ENCODE results near the gene SCRN1.

The SCRN1 gene

DNA sequence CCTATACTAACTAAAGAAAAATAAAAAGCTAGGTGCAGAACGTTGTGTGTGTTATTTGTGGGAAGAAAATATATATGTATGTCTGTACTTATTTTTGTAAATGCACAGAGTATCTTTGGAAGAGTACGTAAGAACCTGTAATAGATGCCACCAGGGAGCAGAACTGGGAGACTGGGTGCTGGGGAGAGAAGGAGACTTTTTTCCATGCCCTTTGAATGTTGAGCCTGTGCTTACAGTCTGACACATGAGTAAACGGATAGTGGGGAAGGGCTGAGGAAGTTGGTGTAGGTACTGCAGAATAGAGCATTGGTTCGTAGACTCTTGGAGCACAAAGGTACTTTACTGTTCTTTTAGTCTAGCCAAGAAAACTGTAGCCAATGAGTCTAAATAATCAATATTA is 1.3 kb upstream of the SCRN1 start:
- no peak for TF ChIP-seq TEAD4 (IDR thresholded peaks at IDR 0.05)

DNA sequence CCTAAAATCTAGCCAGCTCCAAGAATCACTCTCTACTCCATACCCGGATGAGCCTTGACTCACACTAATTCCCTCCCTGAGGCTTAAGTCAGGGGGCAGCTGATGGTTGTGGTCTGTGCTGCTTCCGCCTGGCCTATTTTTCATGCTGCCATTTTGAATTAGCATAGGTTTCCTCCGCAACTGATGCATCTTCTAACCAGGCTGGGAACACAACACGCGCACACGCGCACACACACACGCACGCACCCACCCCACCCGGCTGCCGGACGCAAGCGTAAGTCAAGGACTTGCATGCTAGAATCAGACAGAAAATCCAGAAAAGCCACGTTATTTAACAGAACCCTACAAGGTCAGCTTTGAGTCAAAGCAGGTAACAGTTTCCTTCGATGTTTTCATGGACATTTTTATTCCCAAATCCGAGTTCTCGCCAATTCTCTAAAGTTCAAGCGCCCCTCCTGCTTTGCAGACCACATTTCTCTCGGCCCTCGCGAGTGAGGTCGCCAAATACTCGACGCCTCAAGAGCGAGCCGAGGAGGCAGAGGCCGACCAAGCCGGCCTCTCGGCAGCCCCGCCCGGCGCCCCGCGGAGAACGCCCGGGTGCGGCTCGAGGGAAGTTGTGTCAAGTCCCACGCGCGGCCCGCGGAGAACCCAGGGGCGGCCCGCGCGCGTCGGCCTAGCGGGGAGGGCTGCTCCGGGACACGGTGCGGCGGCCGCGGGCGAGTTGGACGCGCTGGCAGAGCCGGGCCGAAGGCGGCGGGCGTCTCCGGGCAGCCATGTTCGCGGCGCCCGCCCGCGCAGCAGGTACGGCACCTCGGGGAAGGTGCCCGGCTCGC is 961 bp downstream of the SCRN1 start:
- TF ChIP-seq, protein P1, sequence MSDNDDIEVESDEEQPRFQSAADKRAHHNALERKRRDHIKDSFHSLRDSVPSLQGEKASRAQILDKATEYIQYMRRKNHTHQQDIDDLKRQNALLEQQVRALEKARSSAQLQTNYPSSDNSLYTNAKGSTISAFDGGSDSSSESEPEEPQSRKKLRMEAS (IDR thresholded peaks at IDR 0.05), result peak; percentile 79
- TF ChIP-seq RAD21 (IDR thresholded peaks at IDR 0.05; ENCODE audit: low read depth), result no peak
- TF ChIP-seq TCF12 (IDR thresholded peaks at IDR 0.05; ENCODE audit: low read depth), result no peak
- TF ChIP-seq NFIC (IDR thresholded peaks at IDR 0.05), result no peak
- TF ChIP-seq YY1 (IDR thresholded peaks at IDR 0.05; ENCODE audit: low read depth), result peak; percentile 44; the same call in 1 of the 2 replicates
- no peak for TF ChIP-seq EGR1 (IDR thresholded peaks at IDR 0.05)
- TF ChIP-seq, protein P2, sequence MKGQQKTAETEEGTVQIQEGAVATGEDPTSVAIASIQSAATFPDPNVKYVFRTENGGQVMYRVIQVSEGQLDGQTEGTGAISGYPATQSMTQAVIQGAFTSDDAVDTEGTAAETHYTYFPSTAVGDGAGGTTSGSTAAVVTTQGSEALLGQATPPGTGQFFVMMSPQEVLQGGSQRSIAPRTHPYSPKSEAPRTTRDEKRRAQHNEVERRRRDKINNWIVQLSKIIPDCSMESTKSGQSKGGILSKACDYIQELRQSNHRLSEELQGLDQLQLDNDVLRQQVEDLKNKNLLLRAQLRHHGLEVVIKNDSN (IDR thresholded peaks at IDR 0.05), result 0 out of 2 replicates have a peak, but pooled peaks have one; percentile 6
- no peak for TF ChIP-seq FOXM1 (IDR thresholded peaks at IDR 0.05; ENCODE audit: borderline replicate concordance, low read depth)
- TF ChIP-seq CEBPB (IDR thresholded peaks at IDR 0.05), result no peak
- TF ChIP-seq EP300 (IDR thresholded peaks at IDR 0.05; ENCODE audit: borderline replicate concordance), result no peak

DNA sequence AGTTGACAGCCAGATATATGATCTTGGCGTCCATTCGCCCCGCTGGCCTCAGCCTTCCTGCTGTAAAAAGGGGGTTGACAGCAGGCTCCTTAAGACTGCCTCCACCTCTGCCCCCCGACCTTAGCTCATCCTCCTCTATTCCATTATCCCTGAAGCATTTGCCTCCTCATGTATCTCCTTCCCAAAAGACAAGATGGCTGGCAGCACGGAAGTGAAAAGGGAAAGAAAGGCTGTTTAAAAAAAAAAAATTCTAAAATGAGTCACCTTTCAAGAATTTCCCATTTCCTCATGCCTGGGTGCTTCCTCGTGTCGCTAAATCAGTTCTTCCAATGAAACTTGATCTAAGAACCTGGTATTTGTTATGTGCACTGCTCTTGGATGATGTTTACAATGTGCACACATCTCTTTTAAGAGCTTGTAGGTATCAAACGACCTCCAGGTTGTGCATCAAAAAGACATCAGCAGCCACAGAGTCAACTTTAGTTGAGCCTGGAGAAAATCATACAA is 1.7 kb downstream of the SCRN1 start:
- TF ChIP-seq RAD21 (IDR thresholded peaks at IDR 0.05; ENCODE audit: low read depth) (no peak), YY1 (IDR thresholded peaks at IDR 0.05; ENCODE audit: low read depth) (peak; percentile 85), CEBPB (IDR thresholded peaks at IDR 0.05) (0 out of 2 replicates have a peak, but pooled peaks have one; percentile 20), ZBTB7A (IDR thresholded peaks at IDR 0.05; ENCODE audit: low read depth) (no peak), TCF12 (IDR thresholded peaks at IDR 0.05; ENCODE audit: low read depth) (peak; percentile 56; the same call in 1 of the 2 replicates), EP300 (IDR thresholded peaks at IDR 0.05; ENCODE audit: borderline replicate concordance) (peak; percentile 57; the same call in 1 of the 2 replicates), FOXM1 (IDR thresholded peaks at IDR 0.05; ENCODE audit: borderline replicate concordance, low read depth) (no peak), EGR1 (IDR thresholded peaks at IDR 0.05) (no peak), TEAD4 (IDR thresholded peaks at IDR 0.05) (peak; percentile 92), TAF1 (IDR thresholded peaks at IDR 0.05; ENCODE audit: low read depth) (0 out of 2 replicates have a peak, but pooled peaks have one; percentile 29), CREB1 (IDR thresholded peaks at IDR 0.05; ENCODE audit: low read depth) (no peak), NFIC (IDR thresholded peaks at IDR 0.05) (no peak; the same call in 1 of the 2 replicates)
- TF ChIP-seq, protein P1 (IDR thresholded peaks at IDR 0.05), result peak; percentile 71; the same call in 1 of the 2 replicates
- TF ChIP-seq, protein P3, sequence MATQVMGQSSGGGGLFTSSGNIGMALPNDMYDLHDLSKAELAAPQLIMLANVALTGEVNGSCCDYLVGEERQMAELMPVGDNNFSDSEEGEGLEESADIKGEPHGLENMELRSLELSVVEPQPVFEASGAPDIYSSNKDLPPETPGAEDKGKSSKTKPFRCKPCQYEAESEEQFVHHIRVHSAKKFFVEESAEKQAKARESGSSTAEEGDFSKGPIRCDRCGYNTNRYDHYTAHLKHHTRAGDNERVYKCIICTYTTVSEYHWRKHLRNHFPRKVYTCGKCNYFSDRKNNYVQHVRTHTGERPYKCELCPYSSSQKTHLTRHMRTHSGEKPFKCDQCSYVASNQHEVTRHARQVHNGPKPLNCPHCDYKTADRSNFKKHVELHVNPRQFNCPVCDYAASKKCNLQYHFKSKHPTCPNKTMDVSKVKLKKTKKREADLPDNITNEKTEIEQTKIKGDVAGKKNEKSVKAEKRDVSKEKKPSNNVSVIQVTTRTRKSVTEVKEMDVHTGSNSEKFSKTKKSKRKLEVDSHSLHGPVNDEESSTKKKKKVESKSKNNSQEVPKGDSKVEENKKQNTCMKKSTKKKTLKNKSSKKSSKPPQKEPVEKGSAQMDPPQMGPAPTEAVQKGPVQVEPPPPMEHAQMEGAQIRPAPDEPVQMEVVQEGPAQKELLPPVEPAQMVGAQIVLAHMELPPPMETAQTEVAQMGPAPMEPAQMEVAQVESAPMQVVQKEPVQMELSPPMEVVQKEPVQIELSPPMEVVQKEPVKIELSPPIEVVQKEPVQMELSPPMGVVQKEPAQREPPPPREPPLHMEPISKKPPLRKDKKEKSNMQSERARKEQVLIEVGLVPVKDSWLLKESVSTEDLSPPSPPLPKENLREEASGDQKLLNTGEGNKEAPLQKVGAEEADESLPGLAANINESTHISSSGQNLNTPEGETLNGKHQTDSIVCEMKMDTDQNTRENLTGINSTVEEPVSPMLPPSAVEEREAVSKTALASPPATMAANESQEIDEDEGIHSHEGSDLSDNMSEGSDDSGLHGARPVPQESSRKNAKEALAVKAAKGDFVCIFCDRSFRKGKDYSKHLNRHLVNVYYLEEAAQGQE (IDR thresholded peaks at IDR 0.05; ENCODE audit: low read depth), result no peak
- TF ChIP-seq, protein P2 (IDR thresholded peaks at IDR 0.05), result peak; percentile 5; the same call in 1 of the 2 replicates

DNA sequence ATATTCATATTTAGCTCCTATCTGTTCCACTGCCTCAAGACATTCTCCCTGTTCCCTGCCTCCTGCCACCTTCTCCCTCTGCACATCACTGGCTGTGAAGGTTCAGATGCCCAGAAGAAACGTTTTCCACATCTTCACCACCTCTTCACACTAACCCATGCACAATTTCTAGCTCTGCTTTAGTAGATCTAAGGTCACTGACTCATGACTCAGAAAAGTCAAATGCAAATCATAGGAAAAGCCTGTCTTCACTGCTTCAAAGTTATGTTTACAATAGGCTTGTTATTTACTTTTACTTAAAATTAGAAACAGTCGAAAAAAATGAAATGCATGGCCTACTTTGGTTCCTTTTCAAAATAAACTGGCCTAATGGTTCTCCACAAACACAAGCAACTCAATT is 2.5 kb downstream of the SCRN1 start:
- TF ChIP-seq TAF1 (IDR thresholded peaks at IDR 0.05; ENCODE audit: low read depth) (no peak), TCF12 (IDR thresholded peaks at IDR 0.05; ENCODE audit: low read depth) (no peak), CREB1 (IDR thresholded peaks at IDR 0.05; ENCODE audit: low read depth) (no peak), YY1 (IDR thresholded peaks at IDR 0.05; ENCODE audit: low read depth) (no peak), RAD21 (IDR thresholded peaks at IDR 0.05; ENCODE audit: low read depth) (no peak), NFIC (IDR thresholded peaks at IDR 0.05) (no peak)
- TF ChIP-seq, protein P2 (IDR thresholded peaks at IDR 0.05), result no peak
- TF ChIP-seq, protein P3 (IDR thresholded peaks at IDR 0.05; ENCODE audit: low read depth), result no peak
- TF ChIP-seq, protein P1 (IDR thresholded peaks at IDR 0.05), result no peak

DNA sequence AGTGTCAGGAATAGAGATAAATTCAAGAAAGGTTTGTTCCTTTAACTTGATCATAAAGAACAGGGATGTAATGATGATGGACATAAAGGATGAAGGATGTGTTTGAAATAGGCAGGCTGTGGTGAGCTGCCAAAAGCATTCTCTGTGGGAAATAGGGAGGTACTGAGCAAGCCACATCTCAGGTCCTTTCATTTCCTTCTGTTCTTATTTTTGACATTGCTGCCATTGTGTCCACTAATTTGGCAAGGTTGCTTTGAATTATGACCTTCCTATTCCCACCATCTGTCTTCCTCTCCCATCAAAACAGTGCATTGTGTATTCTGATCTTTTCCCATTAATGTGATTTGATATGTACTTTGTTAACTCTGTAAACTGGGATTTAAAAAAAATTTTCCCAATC is 9.4 kb downstream of the SCRN1 start:
- TF ChIP-seq ZBTB7A (IDR thresholded peaks at IDR 0.05; ENCODE audit: low read depth) (no peak), EP300 (IDR thresholded peaks at IDR 0.05; ENCODE audit: borderline replicate concordance) (no peak), FOXM1 (IDR thresholded peaks at IDR 0.05; ENCODE audit: borderline replicate concordance, low read depth) (no peak), YY1 (IDR thresholded peaks at IDR 0.05; ENCODE audit: low read depth) (no peak), TEAD4 (IDR thresholded peaks at IDR 0.05) (no peak), TCF12 (IDR thresholded peaks at IDR 0.05; ENCODE audit: low read depth) (no peak), CREB1 (IDR thresholded peaks at IDR 0.05; ENCODE audit: low read depth) (no peak), RAD21 (IDR thresholded peaks at IDR 0.05; ENCODE audit: low read depth) (no peak), NFIC (IDR thresholded peaks at IDR 0.05) (no peak), TAF1 (IDR thresholded peaks at IDR 0.05; ENCODE audit: low read depth) (no peak), CEBPB (IDR thresholded peaks at IDR 0.05) (no peak), EGR1 (IDR thresholded peaks at IDR 0.05) (no peak)
- TF ChIP-seq, protein P2 (IDR thresholded peaks at IDR 0.05), result no peak
- TF ChIP-seq, protein P1 (IDR thresholded peaks at IDR 0.05), result no peak
- TF ChIP-seq, protein P3 (IDR thresholded peaks at IDR 0.05; ENCODE audit: low read depth), result no peak

Data from Ishikawa (cell line).